M059J (cell line): ENCODE results near the gene METTL3. TPM values are rescaled to one million over a fixed set of nuclear protein-coding genes. Genes with fewer than 3 reads are reported as not detected.

ENCODE experiments used
- DNase-seq: peaks from one replicate; pipeline ENCODE4 v3.0.0-alpha.2; 2012; ENCODE audit warnings: low read depth
- total RNA-seq: library from RNA; depleted of rRNA; stranded (reverse); fragments of >200 nt; shearing (Covaris generic); gene quantifications from 2 replicates; pipeline ENCODE4 v1.2.3, GENCODE V29; 2014; rRNA removed

METTL3 gene
- total RNA-seq, 1 experiment from 2014 or later: 35.0 TPM

GRCh38 chr14:21476925-21477681 lies 34.0 kb downstream of the METTL3 start, which contains the start of the genes RAB2B and TOX4:
Gene RAB2B, minus strand, starts transcription at chr14:21476959. Its CDS starts 87 bp downstream, at chr14:21476872.
Gene TOX4, plus strand, starts transcription at chr14:21477195. Its CDS starts 84 bp downstream, at chr14:21477279.
- DNase-seq: peak; percentile 98

- DNase-seq: peak; percentile 74
Observed at GRCh38 chr14:21476523-21476924, 34.6 kb downstream of the METTL3 start.

DNA sequence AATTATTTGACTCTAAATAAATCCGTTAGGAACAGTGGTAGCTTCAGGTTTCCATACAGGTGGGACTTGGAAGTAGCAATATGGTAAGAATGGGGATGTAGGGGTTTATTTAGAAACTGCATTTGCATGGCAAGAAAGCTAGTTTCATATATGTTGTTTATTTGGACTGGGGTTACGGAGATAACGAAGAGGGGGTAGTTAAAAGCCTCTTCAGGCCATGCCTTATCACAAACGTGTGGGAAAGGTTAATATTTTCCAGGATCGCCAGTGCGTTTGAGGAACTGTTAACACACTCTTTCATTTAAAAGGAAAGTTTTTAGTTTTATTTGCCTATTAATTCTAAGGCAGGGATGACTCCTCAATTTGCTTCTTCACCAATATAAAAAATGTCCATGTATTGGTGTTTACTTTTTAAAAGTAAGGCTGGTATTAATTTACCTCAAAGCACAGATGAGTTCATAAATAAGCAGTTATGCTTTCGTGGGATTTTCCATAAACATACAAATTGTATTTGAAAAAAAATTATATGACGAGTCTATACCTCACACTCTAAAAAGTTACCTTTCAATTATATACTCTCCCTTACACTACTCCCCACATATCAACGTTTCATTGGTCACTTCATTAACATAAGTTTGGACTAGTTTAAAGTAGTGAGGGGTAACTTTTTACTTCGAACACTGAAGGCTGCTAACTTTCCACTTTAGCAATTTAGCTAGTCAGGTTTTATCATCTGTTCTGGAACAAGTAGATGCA lies 35.2 kb downstream of the METTL3 start:
- no peak for DNase-seq

DNA sequence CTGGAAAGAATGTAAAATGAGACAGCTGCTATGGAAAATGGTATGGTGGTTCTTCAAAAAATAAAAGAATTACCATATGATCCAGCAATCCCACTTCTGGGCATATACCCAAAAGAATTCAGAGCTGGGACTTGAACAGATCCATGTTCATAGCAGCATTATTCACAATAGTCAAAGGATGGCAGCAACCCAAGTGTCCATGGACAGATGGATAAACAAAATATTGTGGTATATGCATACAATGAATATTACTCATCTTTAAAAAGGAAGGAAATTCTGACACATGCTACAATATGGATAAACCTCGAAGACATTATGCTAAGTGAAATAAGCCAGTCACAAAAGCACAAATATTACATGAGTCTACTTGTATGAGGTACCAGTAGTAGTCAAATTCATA lies 43.5 kb downstream of the METTL3 start:
- DNase-seq: peak; percentile 51

DNA sequence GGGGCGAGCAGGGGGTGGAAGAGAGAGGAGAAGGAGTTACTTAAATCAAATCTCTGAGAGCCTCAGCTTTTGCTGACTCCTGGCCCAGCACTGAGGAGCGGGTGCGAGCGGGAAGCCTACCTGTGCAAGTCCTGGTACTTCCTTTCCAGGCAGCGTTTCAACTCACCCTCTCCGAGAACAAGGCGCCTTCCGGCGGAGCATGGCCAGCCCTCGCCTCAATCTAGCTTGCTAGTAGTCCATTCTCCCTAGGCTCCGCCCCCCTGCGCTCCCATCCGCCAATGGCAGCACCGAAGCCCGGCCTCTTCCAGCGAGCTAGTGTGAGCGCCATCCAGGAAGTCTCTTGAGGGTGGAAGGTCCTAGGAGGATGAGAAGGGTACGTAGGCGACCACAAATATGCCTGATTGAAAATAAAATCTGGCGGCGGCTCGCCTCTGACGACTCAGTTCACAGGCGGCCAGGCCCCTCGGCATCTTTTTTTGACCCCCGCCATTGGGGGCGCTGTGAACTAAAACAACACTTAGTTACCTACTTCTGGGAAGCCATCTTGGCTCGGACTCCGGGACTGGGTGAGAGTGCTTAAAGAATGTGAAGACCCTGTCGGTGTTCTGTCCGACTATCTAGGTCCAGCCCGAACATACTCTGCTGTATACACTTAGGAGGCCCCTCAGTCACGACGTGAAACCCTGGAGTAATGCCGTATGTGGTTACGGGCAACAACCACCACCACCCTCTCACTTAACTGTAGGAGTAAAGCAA lies 55.0 kb downstream of the METTL3 start, which contains the start of gene CHD8:
TSS of gene CHD8 (minus strand) at position 212 of the 756 bp plus-strand sequence. CDS start 24,480 bp downstream, outside the sequence.
- DNase-seq: peak; percentile 100

GRCh38 chr14:21455592-21455911 lies 55.6 kb downstream of the METTL3 start:
- DNase-seq: no peak

GRCh38 chr14:21454843-21455544 lies 56.1 kb downstream of the METTL3 start:
- peak; percentile 3 for DNase-seq

- DNase-seq: no peak
Observed at GRCh38 chr14:21449899-21450216, 61.3 kb downstream of the METTL3 start.

Other genes with a start within 250 kb of the METTL3 start
- gene HNRNPC, start 241.9 kb downstream of the METTL3 start, total RNA-seq: 821 and 1,019 TPM in 2 replicates
- gene RPGRIP1, start 231.3 kb downstream of the METTL3 start, total RNA-seq: not detected in 2 replicates
- gene SUPT16H, start 127.3 kb downstream of the METTL3 start, total RNA-seq: 76.9 and 115 TPM in 2 replicates
- gene CHD8, start 55.2 kb downstream of the METTL3 start, total RNA-seq: 26.7 and 55.9 TPM in 2 replicates
- gene RAB2B, start 34.4 kb downstream of the METTL3 start, total RNA-seq: 22.6 and 28.2 TPM in 2 replicates
- 18.5 and 40.5 TPM in 2 replicates for gene TOX4, start 34.1 kb downstream of the METTL3 start, total RNA-seq
- gene SALL2, start 15.0 kb upstream of the METTL3 start, total RNA-seq: 1.1 and 2.3 TPM in 2 replicates
- not detected in 2 replicates for gene OR10G3, start 68.7 kb upstream of the METTL3 start, total RNA-seq
- gene OR10G2, start 123.6 kb upstream of the METTL3 start, total RNA-seq: not detected in 2 replicates
- gene OR4E2, start 142.5 kb upstream of the METTL3 start, total RNA-seq: not detected in 2 replicates
- not detected in 2 replicates for gene OR4E1, start 162.5 kb upstream of the METTL3 start, total RNA-seq